Gastroesophageal sphincter (tissue), 3 donors: ENCODE results near the gene TWIST2.

Experiments used
- EP300 ChIP-seq: sonication (generic); formaldehyde crosslinking; IDR thresholded peaks from one replicate; pipeline ENCODE4 v1.6.1; 2017; ENCODE audit warnings: antibody characterized with exemption, mild to moderate bottlenecking
- POLR2A ChIP-seq, 2 donors: fragments of 450-650 bp; IDR thresholded peaks; one replicate each; pipeline ENCODE4 v1.6.1; 2017; ENCODE audit warnings: antibody characterized with exemption in 2 of 2, mild to moderate bottlenecking in 2 of 2, moderate library complexity in 1 of 2
- POLR2AphosphoS5 ChIP-seq: sonication (generic); formaldehyde crosslinking; IDR thresholded peaks from one replicate; pipeline ENCODE4 v1.6.1; 2017; ENCODE audit warnings: antibody characterized with exemption
- TF ChIP-seq, protein P1 (sequence below), 4 experiments: fragments of 200-600 bp in 2 of 4; fragments of 450-650 bp in 2 of 4; sonication (generic) in 1 of 4; IDR thresholded peaks; one replicate each; pipeline ENCODE4 v1.5.1; 2017 to 2019; ENCODE audit warnings: antibody characterized with exemption in 4 of 4, mild to moderate bottlenecking in 2 of 4, moderate library complexity in 2 of 4

DNA sequence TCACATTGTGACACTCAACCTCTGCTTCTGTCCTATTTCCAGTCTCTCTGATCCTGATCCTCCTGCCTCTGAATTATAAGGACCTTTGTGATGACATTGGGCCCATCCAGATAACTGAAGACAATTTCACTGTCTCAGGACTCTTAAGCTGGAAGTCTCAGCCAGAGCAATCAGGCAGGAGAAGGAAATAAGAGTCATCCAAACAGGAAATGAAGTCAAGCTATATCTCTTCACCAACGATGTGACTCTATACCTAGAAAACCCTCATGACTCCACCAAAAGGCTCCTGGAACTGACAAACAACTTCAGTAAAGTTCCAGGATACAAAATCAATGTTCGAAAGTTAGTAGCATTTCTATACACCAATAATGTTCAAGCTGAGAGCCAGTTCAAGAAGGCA lies 29.3 kb upstream of the TWIST2 start:
- TF ChIP-seq POLR2AphosphoS5, result no peak
- TF ChIP-seq, protein P1, sequence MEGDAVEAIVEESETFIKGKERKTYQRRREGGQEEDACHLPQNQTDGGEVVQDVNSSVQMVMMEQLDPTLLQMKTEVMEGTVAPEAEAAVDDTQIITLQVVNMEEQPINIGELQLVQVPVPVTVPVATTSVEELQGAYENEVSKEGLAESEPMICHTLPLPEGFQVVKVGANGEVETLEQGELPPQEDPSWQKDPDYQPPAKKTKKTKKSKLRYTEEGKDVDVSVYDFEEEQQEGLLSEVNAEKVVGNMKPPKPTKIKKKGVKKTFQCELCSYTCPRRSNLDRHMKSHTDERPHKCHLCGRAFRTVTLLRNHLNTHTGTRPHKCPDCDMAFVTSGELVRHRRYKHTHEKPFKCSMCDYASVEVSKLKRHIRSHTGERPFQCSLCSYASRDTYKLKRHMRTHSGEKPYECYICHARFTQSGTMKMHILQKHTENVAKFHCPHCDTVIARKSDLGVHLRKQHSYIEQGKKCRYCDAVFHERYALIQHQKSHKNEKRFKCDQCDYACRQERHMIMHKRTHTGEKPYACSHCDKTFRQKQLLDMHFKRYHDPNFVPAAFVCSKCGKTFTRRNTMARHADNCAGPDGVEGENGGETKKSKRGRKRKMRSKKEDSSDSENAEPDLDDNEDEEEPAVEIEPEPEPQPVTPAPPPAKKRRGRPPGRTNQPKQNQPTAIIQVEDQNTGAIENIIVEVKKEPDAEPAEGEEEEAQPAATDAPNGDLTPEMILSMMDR (IDR thresholded peaks at IDR 0.05), result no peak
- TF ChIP-seq POLR2A (IDR thresholded peaks at IDR 0.05), result no peak
- no peak for TF ChIP-seq EP300
